GM12874 (cell line): ENCODE measurements around the gene HDAC4.

Experiments used
- TF ChIP-seq, protein P1 (sequence below): IDR thresholded peaks from 2 replicates; pipeline ENCODE4 v1.5.1; 2011; ENCODE audit warnings: low read depth, mild to moderate bottlenecking, control low read depth, low read length, moderate library complexity; ENCODE audit not compliant: insufficient read depth

The HDAC4 gene

DNA sequence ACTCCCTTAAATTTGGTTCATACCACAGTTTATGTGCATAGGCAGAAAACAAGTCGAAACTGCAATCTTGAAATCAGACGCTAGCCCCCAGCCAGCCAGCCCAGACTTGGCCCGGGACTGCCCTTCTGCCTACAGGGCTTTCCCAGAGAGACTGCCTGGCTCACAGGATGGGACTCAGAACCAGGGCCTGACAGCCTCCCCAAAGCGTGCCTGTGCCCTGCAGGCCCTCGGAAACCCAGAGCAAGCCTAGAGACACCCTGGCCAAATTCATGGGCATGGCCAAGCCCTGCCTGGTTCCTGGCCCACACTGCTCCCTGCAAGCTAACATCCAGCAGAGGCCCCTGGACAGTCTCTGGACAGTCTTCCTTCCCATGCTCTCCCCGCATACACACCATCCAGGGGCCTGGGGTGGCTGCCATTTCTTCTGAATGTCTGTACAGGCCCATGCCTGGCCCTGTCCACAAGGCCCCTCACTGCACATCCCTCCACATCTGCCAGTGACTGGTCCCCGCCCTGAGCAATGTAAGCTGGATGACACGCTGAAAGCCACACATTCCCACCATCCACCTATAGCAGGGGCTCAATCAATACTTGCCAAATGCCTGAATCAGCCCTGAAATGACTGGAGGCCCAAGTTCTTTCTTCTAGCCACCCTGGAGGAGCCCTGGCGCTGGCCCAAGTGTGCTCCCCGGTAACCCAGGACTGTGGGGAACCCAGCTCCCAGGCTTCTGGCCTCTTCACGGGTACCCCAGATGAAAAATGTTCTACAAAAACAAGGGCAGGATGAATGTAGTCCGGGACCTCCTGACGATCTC is 73.1 kb downstream of the HDAC4 start:
- TF ChIP-seq, protein P1, sequence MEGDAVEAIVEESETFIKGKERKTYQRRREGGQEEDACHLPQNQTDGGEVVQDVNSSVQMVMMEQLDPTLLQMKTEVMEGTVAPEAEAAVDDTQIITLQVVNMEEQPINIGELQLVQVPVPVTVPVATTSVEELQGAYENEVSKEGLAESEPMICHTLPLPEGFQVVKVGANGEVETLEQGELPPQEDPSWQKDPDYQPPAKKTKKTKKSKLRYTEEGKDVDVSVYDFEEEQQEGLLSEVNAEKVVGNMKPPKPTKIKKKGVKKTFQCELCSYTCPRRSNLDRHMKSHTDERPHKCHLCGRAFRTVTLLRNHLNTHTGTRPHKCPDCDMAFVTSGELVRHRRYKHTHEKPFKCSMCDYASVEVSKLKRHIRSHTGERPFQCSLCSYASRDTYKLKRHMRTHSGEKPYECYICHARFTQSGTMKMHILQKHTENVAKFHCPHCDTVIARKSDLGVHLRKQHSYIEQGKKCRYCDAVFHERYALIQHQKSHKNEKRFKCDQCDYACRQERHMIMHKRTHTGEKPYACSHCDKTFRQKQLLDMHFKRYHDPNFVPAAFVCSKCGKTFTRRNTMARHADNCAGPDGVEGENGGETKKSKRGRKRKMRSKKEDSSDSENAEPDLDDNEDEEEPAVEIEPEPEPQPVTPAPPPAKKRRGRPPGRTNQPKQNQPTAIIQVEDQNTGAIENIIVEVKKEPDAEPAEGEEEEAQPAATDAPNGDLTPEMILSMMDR: no peak

DNA sequence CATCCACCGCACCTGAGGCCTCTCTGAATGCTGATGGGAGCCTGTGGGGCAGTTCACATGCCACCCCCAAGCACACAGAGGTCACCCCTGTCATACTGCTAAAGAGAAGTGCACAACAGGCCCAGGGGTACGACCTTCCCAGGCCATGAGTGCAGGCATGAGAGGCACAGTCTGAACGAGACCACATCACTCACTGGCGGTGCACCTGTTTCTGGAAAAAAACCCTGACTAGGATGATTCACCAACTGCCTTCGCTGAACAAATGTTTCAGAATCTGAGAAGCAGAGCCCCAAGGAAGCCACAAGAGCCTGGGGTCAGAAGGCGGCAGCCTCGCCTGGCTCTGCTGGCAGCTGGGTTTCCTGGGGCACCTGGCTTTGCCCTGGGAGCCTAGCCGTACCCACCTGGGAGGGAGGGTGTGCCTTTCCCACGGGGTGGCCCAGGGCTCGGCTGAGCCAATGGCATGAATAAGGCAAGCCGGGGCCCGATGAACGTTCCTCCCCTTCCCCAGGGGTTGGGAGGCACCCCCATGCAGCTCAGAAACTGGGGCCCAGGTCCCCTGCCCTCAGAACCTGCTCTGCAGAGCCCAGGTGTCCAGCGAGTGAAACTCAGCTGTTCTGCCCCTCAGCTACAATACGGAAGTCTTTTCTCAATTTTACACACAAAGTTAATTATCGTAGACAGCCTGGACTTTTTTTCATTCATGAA is 73.8 kb downstream of the HDAC4 start:
- TF ChIP-seq, protein P1: no peak

DNA sequence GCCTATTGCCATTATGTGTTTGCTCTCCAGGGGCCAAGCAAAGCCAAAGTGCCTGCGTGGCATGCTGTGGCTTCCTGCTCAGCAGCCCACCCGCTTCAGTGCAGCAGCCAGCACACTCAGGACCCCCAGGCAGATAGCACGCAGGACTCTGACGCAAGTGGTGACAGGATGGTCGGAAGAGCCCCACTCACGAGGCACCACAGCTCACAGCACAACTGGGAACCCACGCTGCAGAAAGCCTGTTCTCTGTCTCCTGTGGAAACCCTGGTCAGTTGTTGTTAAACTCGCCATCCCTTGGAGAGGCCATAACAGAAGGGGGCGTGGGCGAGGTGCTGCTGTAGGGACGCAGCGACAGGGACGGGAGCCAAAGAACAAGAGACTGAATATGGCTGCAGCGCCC is 76.4 kb downstream of the HDAC4 start:
- TF ChIP-seq, protein P1: no peak

DNA sequence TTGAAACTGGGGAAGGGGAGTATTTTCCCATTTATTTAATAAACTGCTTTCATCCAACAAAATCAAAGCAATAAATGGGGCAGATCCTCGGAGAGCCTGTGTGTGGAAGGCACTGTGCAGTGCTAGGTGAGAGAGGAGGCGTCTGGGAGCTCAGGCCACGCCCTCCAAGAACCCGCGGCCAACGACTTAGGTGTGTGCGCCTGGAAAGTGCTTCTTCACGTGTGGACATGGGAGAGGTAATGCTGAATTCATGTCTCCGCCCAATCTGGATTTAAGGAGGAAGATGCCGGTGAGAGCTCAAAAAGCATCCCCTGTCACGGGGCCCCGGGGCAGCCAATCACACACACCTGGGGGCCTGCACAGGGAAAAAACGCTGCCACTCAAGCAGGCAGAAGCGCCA is 77.4 kb downstream of the HDAC4 start:
- TF ChIP-seq, protein P1: no peak

DNA sequence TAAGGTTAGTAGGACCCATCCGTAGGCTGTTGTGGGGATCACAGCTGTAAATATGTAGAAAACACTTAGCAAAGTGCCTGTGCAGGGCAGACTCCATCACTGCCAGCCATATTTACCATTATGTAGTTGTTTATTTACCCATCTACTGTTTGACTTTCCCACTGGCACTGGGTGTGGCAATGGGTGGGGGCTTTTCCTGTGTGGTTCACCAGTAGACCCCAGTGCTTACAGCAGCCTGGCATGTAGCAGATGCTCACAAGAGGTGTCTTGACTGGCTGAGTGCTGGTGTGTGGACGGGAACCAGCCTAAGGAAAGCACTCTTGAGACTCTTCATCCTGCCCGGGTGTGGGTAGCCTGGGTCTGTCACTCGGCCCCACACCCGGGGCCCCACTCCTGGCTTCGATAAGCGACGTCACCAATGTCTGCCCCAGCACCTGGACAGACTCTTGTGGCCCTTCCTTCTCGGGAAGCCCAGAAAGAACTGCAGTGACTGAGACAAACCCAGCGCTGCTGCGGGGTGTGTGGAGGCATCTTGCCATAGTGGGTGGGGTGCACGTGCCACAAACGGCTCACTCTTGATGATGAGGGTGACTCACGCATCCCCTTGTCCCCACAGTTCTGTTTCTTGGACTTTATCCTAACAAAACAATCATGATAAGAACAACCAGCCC is 78.3 kb downstream of the HDAC4 start:
- TF ChIP-seq, protein P1: no peak

DNA sequence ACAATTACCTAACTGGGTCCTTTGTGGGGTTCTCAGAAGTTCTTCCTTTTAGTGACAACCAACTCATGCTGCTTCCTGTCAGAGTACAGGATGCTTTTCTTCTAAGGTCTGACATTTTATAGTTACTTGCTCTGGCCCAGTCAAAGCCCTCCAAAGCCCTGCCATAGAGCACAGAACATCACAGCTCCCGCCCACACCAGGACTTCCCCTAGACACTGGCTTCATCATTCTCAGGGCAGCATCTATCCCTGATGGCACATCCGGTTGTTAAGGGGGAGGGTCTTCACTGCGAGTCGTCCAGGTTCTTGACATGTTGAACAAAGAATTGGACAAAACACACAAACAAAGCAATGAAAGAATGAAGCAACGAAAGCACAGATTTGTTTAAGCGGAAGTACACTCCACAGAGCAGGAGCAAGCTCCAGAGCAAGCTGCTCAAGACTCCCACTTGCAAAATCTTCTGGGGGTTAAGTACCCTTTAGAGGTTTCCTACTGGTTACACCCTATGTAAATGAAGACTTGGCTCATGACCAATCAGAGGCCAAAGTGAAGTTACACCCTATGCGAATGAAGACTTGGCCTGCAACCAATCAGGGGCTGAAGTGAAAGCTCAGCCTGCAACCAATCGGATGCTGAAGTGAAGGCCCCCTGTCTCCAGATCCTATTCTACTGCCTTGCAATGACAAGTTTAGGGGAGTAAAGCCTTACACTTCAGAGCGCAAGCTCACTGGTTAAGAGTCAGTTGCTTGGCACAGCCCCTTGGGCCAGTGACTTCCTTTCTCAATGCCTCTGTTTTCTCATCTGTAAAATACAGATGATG is 79.0 kb downstream of the HDAC4 start:
- TF ChIP-seq, protein P1: no peak
